Liver (tissue), 9 donors: ENCODE measurements around the gene CERS4. TPM values are rescaled to one million over a fixed set of nuclear protein-coding genes. Genes with fewer than 3 reads are reported as not detected.
"Not testable (repeated sequence)": the region's sequence is repeated elsewhere in the genome, so short reads cannot be mapped to it uniquely, and the experiment has no call there.

Source experiments
- DNase-seq: peaks from one replicate; pipeline ENCODE4 v3.0.0-alpha.2; 2017; ENCODE audit warnings: low spot score
- H3K27ac ChIP-seq, 2 donors: one replicate each; pipeline ENCODE4 v1.7.0; 2013; ENCODE audit warnings: inconsistent platforms in 2 of 2, low read length in 2 of 2, control low read depth in 1 of 2, low read depth in 1 of 2, mild to moderate bottlenecking in 1 of 2
- H3K27me3 ChIP-seq, 4 donors: one replicate each; pipeline versions ENCODE4 v1.6.1 to v1.7.0; 2013; ENCODE audit warnings: low read length in 3 of 4, inconsistent platforms in 1 of 4, mild to moderate bottlenecking in 1 of 4, moderate library complexity in 1 of 4; ENCODE audit not compliant: control insufficient read depth in 4 of 4, insufficient read depth in 4 of 4
- H3K36me3 ChIP-seq, 4 donors: one replicate each; pipeline versions ENCODE4 v1.6.1 to v1.7.0; 2013; ENCODE audit warnings: low read length in 3 of 4, mild to moderate bottlenecking in 3 of 4, low read depth in 1 of 4, moderate library complexity in 1 of 4; ENCODE audit not compliant: control insufficient read depth in 4 of 4, insufficient read depth in 3 of 4
- H3K4me1 ChIP-seq, 4 donors: one replicate each; pipeline versions ENCODE4 v1.6.1 to v1.7.0; 2013; ENCODE audit warnings: low read length in 3 of 4, mild to moderate bottlenecking in 3 of 4, moderate library complexity in 1 of 4; ENCODE audit not compliant: control insufficient read depth in 4 of 4, insufficient read depth in 4 of 4
- H3K4me3 ChIP-seq, 3 donors: one replicate each; pipeline versions ENCODE4 v1.6.1 to v1.7.0; 2013; ENCODE audit warnings: low read length in 3 of 3, control low read depth in 1 of 3, low read depth in 1 of 3, mild to moderate bottlenecking in 1 of 3
- H3K9ac ChIP-seq, 2 donors: one replicate each; pipeline ENCODE4 v1.7.0; 2013; ENCODE audit warnings: low read length in 2 of 2, mild to moderate bottlenecking in 2 of 2, moderate library complexity in 2 of 2, control low read depth in 1 of 2, low read depth in 1 of 2
- H3K9me3 ChIP-seq, 4 donors: one replicate each; pipeline versions ENCODE4 v1.6.1 to v1.7.0; 2013; ENCODE audit warnings: low read length in 3 of 4; ENCODE audit not compliant: control insufficient read depth in 4 of 4
- ATF3 ChIP-seq: IDR thresholded peaks from 2 replicates; pipeline ENCODE4 v1.6.1; 2016; ENCODE audit warnings: antibody characterized with exemption
- CTCF ChIP-seq: fragments of 150-350 bp; IDR thresholded peaks from 2 replicates; pipeline ENCODE4 v1.5.1; 2017; ENCODE audit warnings: improper control_type of control experiment, low read depth, low read length; ENCODE audit not compliant: missing input control
- EGR1 ChIP-seq, 2 donors: IDR thresholded peaks; 2 replicates each; pipeline ENCODE4 v1.6.1; 2016 to 2018; ENCODE audit warnings: antibody characterized with exemption in 2 of 2, low read depth in 2 of 2
- GABPA ChIP-seq, 2 donors: IDR thresholded peaks in 1 of 2; conservative IDR thresholded peaks in 1 of 2; 2 replicates each; pipeline ENCODE4 v1.6.1; 2016; ENCODE audit warnings: antibody characterized with exemption in 2 of 2, mild to moderate bottlenecking in 1 of 2, moderate library complexity in 1 of 2
- HNF4A ChIP-seq, 2 donors: conservative IDR thresholded peaks; 2 replicates each; pipeline ENCODE4 v1.6.1; 2016; ENCODE audit warnings: antibody characterized with exemption in 2 of 2, mild to moderate bottlenecking in 2 of 2
- HNF4G ChIP-seq: IDR thresholded peaks from 2 replicates; pipeline ENCODE4 v1.6.1; 2016; ENCODE audit warnings: antibody characterized with exemption
- NR2F2 ChIP-seq: IDR thresholded peaks from 2 replicates; pipeline ENCODE4 v1.6.1; 2016; ENCODE audit warnings: antibody characterized with exemption
- RAD21 ChIP-seq, 2 donors: IDR thresholded peaks; 2 replicates each; pipeline ENCODE4 v1.6.1; 2016; ENCODE audit warnings: antibody characterized with exemption in 2 of 2, mild to moderate bottlenecking in 2 of 2
- TAF1 ChIP-seq: conservative IDR thresholded peaks from 2 replicates; pipeline ENCODE4 v1.6.1; 2016; ENCODE audit warnings: antibody characterized with exemption, mild to moderate bottlenecking
- YY1 ChIP-seq: IDR thresholded peaks from 2 replicates; pipeline ENCODE4 v1.6.1; 2016; ENCODE audit warnings: antibody characterized with exemption, mild to moderate bottlenecking
- WGBS: extraction: QIAGEN DNeasy Blood & Tissue Kit; methylation state at CpG from one replicate; pipeline ENCODE4 v1.1.7; 2013; 5-methylcytosine and 5-hydroxymethylcytosine counted together
- polyA plus RNA-seq, 2 donors: library from polyadenylated mRNA; stranded (reverse) in 1 of 2; unstranded in 1 of 2; fragments of 200-250 nt in 1 of 2; fragments of >200 nt in 1 of 2; fragmentation: Nextera tagmentation in 1 of 2; extraction: Ambion mirVana in 1 of 2; gene quantifications; one replicate each; pipeline versions ENCODE4 v1.2.1 to v1.2.3, GENCODE V29; 2013 to 2015
- total RNA-seq, 2 donors: library from RNA; depleted of rRNA; stranded (reverse); fragments of >200 nt; gene quantifications; one replicate each; pipeline ENCODE4 v1.2.3, GENCODE V29; 2014
- donor health status: healthy.
- donor health status: healthy.
- donor health status: healthy.
- donor health status: healthy.
- donor health status: healthy.

Gene CERS4
- total and polyA plus RNA-seq, 4 donors: 42.7 to 65.1 (median 56.4) TPM

- Histone ChIP-seq H3K4me1 (peaks cover 0 to 8% (median 4%) of the 10 kb centered on the region in 4 donors), H3K9me3 (no peaks in the 10 kb centered on the region), H3K4me3 (no peak overlapping the region), H3K36me3 (peaks cover 0 to 16% (median 7%) of the 10 kb centered on the region in 4 donors), H3K9ac (no peak overlapping the region), H3K27me3 (no peaks in the 10 kb centered on the region), H3K27ac (no peak overlapping the region)
- TF ChIP-seq ATF3 (no peak), TAF1 (no peak)
- 76% methylated on average over 3 of the region's 3 CpGs for WGBS
- DNase-seq: no peak
Measured at GRCh38 chr19:8265872-8266271, 56.7 kb downstream of the CERS4 start.

- no peak overlapping the region for H3K4me3 ChIP-seq
- no peak overlapping the region for H3K9ac ChIP-seq
- TF ChIP-seq NR2F2 (no peak), HNF4G (no peak), GABPA (IDR thresholded peaks at IDR 0.05 in 1 of 2, conservative IDR thresholded peaks at IDR 0.05 in 1 of 2) (no peak), RAD21 (IDR thresholded peaks at IDR 0.05) (no peak), HNF4A (conservative IDR thresholded peaks at IDR 0.05) (no peak), EGR1 (IDR thresholded peaks at IDR 0.05; ENCODE audit: low read depth in 2 of 2) (no peak), TAF1 (no peak), YY1 (no peak), CTCF (no peak)
- no peaks in the 10 kb centered on the region for H3K9me3 ChIP-seq
- no peaks in the 10 kb centered on the region for H3K36me3 ChIP-seq
- H3K4me1 ChIP-seq: peaks cover 0 to 8% (median 4%) of the 10 kb centered on the region in 4 donors
- no peak for DNase-seq
- 90% methylated on average over 3 of the region's 3 CpGs for WGBS
- no peaks in the 10 kb centered on the region for H3K27me3 ChIP-seq
- no peak overlapping the region for H3K27ac ChIP-seq
Measured at GRCh38 chr19:8269724-8270123, 60.6 kb downstream of the CERS4 start.

- H3K4me3 ChIP-seq, H3K9me3 ChIP-seq, H3K36me3 ChIP-seq, DNase-seq, H3K27me3 ChIP-seq, H3K27ac ChIP-seq, H3K4me1 ChIP-seq, H3K9ac ChIP-seq: not testable (repeated sequence)
- WGBS: no CpG with 5 or more reads among the region's 9 CpGs
Measured at GRCh38 chr19:8276508-8276907, 67.3 kb downstream of the CERS4 start.

DNA sequence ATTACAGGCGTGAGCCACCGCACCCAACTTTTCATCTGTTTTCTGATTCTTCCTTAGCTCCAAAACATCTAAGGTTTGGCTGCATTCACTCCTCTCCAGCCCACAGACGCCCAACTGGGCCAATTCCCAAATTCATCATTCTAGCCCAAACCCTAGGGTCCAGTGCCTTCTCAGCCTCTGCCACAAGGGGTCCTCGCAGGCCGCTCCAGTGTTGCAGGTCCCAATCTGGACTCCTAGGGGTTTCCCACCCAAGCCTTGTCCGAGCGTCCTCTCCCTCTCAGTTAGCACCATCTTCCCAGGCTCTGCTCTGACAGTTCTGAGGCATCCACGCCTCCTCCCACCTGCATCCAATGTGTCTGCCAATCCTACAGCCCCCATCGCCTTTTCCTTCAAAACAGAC lies 82.2 kb downstream of the CERS4 start:
- WGBS: no CpG with 5 or more reads among the region's 9 CpGs
- not testable (repeated sequence) for H3K27ac ChIP-seq, H3K4me3 ChIP-seq, H3K4me1 ChIP-seq, H3K27me3 ChIP-seq, H3K9me3 ChIP-seq, H3K36me3 ChIP-seq, H3K9ac ChIP-seq, DNase-seq
